ENCODE results near the gene ZBTB8OS.

ZBTB8OS gene

DNA sequence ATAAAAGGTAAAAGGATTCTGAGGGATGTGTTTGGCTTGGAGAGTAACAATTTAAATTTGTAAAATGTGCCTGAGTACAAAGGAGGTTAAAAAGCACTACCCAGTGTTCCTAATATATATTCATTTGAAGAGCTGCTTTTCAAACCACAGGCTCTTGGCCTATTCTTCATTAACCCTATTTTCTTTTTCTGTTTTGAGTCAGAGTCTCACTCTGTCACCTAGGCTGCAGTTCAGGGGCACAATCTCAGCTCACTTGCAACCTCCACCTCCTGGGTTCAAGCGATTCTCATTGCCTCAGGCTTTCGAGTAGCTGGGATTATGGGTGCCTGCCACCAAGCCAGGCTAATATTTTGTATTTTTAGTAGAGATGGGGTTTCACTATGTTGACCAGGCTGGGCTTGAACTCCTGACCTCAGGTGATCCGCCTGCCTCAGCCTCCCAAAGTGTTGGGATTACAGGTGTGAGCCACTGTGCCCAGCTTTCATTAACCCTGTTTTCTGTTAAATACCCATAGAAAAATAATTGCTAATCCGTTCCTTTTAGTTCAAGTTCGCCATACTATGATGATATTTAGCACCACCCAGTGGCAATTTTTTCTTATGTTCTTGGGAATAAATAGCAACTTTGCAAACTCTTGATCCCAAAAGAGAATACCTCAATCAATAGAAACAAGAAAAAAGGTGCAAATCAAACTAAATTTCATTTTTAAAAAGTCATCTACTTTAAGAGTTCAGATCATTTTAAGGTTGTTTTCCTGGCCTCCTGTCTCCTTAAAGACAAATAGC lies 30.5 kb downstream of the ZBTB8OS start:
- peak; percentile 68 for DNase-seq (ENCODE audit: low read depth)
- H3K4me3 ChIP-seq (ENCODE audit: low read depth, low read length), result no peak overlapping the region
- TF ChIP-seq, protein P1, sequence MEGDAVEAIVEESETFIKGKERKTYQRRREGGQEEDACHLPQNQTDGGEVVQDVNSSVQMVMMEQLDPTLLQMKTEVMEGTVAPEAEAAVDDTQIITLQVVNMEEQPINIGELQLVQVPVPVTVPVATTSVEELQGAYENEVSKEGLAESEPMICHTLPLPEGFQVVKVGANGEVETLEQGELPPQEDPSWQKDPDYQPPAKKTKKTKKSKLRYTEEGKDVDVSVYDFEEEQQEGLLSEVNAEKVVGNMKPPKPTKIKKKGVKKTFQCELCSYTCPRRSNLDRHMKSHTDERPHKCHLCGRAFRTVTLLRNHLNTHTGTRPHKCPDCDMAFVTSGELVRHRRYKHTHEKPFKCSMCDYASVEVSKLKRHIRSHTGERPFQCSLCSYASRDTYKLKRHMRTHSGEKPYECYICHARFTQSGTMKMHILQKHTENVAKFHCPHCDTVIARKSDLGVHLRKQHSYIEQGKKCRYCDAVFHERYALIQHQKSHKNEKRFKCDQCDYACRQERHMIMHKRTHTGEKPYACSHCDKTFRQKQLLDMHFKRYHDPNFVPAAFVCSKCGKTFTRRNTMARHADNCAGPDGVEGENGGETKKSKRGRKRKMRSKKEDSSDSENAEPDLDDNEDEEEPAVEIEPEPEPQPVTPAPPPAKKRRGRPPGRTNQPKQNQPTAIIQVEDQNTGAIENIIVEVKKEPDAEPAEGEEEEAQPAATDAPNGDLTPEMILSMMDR (conservative IDR thresholded peaks at IDR 0.05; ENCODE audit: low read depth, low read length), result peak; percentile 37

DNA sequence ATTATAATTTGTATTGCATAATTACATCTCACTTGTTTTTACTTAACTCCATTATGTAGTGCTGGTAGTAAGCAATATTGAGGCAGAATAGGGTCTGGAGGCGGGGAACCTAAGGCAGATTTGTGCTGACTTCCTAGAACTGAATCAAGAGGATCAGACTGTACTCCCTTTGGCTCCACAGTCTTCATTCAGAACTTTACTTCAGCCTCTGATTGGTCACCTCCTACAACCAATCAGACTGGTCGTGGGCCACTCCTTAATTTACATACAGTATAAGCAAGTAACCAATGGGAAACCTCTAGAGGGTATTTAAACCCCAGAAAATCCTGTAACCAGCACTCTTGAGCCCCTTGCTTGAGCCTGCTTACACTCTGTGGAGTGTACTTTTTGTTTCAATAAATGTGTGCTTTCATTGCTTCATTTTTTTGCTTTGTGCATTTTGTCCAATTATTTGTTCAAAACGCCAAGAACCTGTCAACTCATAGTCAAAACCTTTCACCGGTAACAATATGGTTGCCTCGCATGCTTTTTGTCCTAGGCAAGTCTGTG lies 31.6 kb downstream of the ZBTB8OS start:
- TF ChIP-seq, protein P1 (conservative IDR thresholded peaks at IDR 0.05; ENCODE audit: low read depth, low read length), result no peak
- no peak overlapping the region for H3K4me3 ChIP-seq (ENCODE audit: low read depth, low read length)
- DNase-seq (ENCODE audit: low read depth), result no peak

DNA sequence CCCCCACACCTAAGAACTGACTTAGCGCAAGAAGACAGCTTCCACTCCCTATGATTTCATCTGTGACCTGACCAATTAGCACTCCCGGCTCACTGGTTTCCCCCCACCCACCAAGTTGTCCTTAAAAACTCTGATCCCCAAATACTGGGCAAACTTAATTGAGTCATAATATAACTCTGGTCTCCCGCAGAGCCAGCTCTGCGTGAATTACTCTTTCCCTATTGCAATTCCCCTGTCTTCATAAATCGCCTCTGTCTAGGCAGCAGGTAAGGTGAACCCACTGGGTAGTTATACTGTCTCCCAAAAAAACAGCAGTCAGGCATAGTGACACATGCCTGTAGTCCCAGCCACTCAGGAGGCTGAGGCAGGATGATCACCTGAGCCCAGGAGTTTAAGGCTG lies 36.9 kb downstream of the ZBTB8OS start:
- H3K4me3 ChIP-seq (ENCODE audit: low read depth, low read length), result no peak overlapping the region
- no peak for DNase-seq (ENCODE audit: low read depth)
- TF ChIP-seq, protein P1 (conservative IDR thresholded peaks at IDR 0.05; ENCODE audit: low read depth, low read length), result no peak

DNA sequence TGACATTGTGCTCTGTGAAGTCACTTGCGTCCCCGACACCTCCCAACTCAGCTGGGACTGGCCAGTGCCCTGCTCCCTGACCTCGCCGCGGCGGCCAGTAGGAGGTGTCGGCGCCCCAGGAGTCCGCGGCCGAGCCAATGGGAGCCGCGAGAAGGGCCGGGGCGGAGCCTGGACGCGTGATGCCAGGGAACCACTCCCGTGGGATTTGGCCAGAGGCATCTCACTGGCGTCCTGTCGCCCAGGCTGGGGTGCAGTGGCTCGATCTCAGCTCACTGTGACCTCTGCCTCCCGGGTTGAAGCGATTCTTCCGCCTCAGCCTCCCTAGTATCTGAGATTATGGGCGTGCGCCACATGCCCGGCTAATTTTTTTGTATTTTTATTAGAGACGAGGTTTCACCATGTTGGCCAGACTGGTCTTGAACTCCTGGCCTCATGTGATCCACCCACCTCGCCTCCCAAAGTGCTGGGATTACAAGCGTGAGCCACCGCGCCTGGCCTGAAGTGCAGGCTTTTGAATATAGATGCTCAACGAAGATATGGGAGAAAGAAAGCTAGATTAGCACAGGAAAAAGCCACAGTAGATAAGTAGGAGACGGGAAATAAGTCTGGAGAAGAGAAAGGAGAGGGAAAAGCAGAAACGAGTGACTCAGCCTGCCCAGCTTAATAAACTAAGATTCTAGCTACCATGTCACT lies 38.0 kb downstream of the ZBTB8OS start:
- peak overlapping the region; percentile 64 for H3K4me3 ChIP-seq (ENCODE audit: low read depth, low read length)
- TF ChIP-seq, protein P1 (conservative IDR thresholded peaks at IDR 0.05; ENCODE audit: low read depth, low read length), result peak; percentile 20
- DNase-seq (ENCODE audit: low read depth), result peak; percentile 74

DNA sequence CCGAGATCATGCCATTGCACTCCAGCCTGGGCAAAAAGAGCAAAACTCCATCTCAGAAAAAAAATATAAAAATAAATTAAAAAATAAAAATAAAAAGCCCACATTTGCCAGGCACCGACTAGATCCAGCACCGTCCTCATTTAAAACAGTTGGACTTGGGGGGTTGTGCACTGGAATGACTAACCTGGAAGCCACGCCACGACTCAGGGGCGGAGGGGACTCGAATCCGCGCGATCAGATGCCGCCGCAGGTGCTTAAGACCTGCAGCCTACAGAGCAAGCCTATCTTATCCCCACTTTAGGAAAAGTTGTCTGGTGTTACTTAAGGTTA lies 38.5 kb downstream of the ZBTB8OS start:
- no peak for DNase-seq (ENCODE audit: low read depth)
- peak overlapping the region; percentile 64 for H3K4me3 ChIP-seq (ENCODE audit: low read depth, low read length)
- TF ChIP-seq, protein P1 (conservative IDR thresholded peaks at IDR 0.05; ENCODE audit: low read depth, low read length), result no peak

DNA sequence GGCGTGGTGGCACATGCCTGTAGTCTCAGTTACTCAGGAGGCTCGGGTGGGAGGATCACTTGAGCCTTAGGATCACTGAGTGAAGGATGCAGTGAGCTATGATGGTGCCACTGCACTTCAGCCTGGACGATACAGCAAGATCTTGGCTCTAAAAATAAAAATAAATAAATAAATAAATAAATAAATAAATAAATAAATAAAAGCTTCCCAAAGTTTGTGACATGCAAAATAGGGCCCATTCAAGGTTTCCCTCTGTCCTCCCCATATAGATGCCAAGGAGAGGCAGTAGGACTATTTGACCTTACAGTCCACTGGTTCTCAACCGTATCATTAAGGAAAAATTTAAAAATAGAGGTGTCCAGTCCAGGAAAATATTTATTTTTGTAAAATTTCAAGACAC lies 41.2 kb downstream of the ZBTB8OS start:
- H3K4me3 ChIP-seq (ENCODE audit: low read depth, low read length), result no peak overlapping the region
- TF ChIP-seq, protein P1 (conservative IDR thresholded peaks at IDR 0.05; ENCODE audit: low read depth, low read length), result no peak
- no peak for DNase-seq (ENCODE audit: low read depth)
